CD4-positive, alpha-beta T cell (primary cell): ENCODE results near the gene APLP1. TPM values are rescaled to one million over a fixed set of nuclear protein-coding genes. Genes with fewer than 3 reads are reported as not detected.

Experiments
- ATAC-seq: fragments of 200-7000 bp; cut with Tn5 transposase; one replicate; pipeline ENCODE4 v1.10.0; 2022; ENCODE audit warnings: mild to moderate bottlenecking; ENCODE audit not compliant: poor library complexity
- CTCF ChIA-PET: fragments of 350-600 bp; sonication (Branson Sonifier 250); formaldehyde crosslinking; loops from one replicate; lab custom pipeline; 2021; ENCODE audit warnings: antibody characterized with exemption, inconsistent platforms; lab: Charles Lee
- POLR2A ChIA-PET: fragments of 350-600 bp; sonication (Branson Sonifier 250); formaldehyde crosslinking; loops from one replicate; lab custom pipeline; 2021; ENCODE audit warnings: antibody characterized with exemption, inconsistent platforms; lab: Charles Lee
- DNase-seq, 14 experiments: peaks; one replicate each; pipeline ENCODE4 v3.0.0-alpha.2; 2013 to 2020; ENCODE audit warnings: mixed read lengths in 2 of 14
- H3K27ac ChIP-seq, 2 donors: one replicate each; pipeline versions ENCODE4 v1.5.1 to v1.7.0; 2013; ENCODE audit warnings: low read length in 2 of 2, low read depth in 1 of 2, mild to moderate bottlenecking in 1 of 2
- H3K27me3 ChIP-seq, 2 experiments: 1 replicate in 1 of 2; 2 replicates in 1 of 2; pipeline versions ENCODE4 v1.6.1 to v1.7.0; 2013; ENCODE audit warnings: low read length in 2 of 2, control low read depth in 1 of 2, mild to moderate bottlenecking in 1 of 2, moderate library complexity in 1 of 2; ENCODE audit not compliant: insufficient read depth in 2 of 2, control insufficient read depth in 1 of 2
- H3K36me3 ChIP-seq: one replicate; pipeline ENCODE4 v1.6.1; 2013; ENCODE audit warnings: low read length, control low read depth; ENCODE audit not compliant: insufficient read depth
- H3K4me1 ChIP-seq: one replicate; pipeline ENCODE4 v1.6.1; 2013; ENCODE audit warnings: low read length, control low read depth; ENCODE audit not compliant: insufficient read depth
- H3K4me3 ChIP-seq: one replicate; pipeline ENCODE4 v1.5.1; 2013; ENCODE audit warnings: mild to moderate bottlenecking, low read length, moderate library complexity
- H3K9me3 ChIP-seq, 2 experiments: 1 replicate in 1 of 2; 2 replicates in 1 of 2; pipeline versions ENCODE4 v1.6.1 to v1.7.0; 2013; ENCODE audit warnings: low read length in 2 of 2, mild to moderate bottlenecking in 2 of 2, control low read depth in 1 of 2, moderate library complexity in 1 of 2; ENCODE audit not compliant: control insufficient read depth in 1 of 2, insufficient read depth in 1 of 2
- H3K27ac Mint-ChIP-seq: one replicate; pipeline ENCODE4 v1.8.0; 2020; ENCODE audit warnings: mixed read lengths
- H3K27me3 Mint-ChIP-seq: one replicate; pipeline ENCODE4 v1.8.0; 2021; ENCODE audit warnings: mixed read lengths
- H3K36me3 Mint-ChIP-seq: one replicate; pipeline ENCODE4 v1.8.0; 2021; ENCODE audit warnings: low read depth, mixed read lengths
- H3K4me1 Mint-ChIP-seq: one replicate; pipeline ENCODE4 v1.8.0; 2021; ENCODE audit warnings: low read depth, mixed read lengths
- H3K4me3 Mint-ChIP-seq: one replicate; pipeline ENCODE4 v1.8.0; 2020; ENCODE audit warnings: mild to moderate bottlenecking, mixed read lengths
- H3K9me3 Mint-ChIP-seq: one replicate; pipeline ENCODE4 v1.8.0; 2020; ENCODE audit warnings: mixed read lengths
- intact Hi-C, 2 experiments: fragments of 100-400 bp; cut with DNase I in 1 of 2; cut with micrococcal nuclease in 1 of 2; formaldehyde crosslinking; loops; one replicate each; pipeline versions ENCODE4 v1.15.1 to v1.9.0; 2023 to 2025; cut with DNase I, micrococcal nuclease
- total RNA-seq, 174 experiments: library from RNA in 2 of 174; stranded (reverse) in 2 of 174; gene quantifications; one replicate each; pipeline ENCODE4 v1.2.3 and lab custom pipeline; 2021 to 2026
- TF ChIP-seq, protein P1 (sequence below): fragments of 200-600 bp; IDR thresholded peaks from one replicate; pipeline ENCODE4 v1.8.0; 2022; ENCODE audit warnings: antibody characterized with exemption, mild to moderate bottlenecking

APLP1 gene
- total RNA-seq, 2 experiments from 2014 or later = not detected

- H3K4me1 ChIP-seq = peaks cover 21% of the 10 kb centered on the region
- TF ChIP-seq, protein P1, sequence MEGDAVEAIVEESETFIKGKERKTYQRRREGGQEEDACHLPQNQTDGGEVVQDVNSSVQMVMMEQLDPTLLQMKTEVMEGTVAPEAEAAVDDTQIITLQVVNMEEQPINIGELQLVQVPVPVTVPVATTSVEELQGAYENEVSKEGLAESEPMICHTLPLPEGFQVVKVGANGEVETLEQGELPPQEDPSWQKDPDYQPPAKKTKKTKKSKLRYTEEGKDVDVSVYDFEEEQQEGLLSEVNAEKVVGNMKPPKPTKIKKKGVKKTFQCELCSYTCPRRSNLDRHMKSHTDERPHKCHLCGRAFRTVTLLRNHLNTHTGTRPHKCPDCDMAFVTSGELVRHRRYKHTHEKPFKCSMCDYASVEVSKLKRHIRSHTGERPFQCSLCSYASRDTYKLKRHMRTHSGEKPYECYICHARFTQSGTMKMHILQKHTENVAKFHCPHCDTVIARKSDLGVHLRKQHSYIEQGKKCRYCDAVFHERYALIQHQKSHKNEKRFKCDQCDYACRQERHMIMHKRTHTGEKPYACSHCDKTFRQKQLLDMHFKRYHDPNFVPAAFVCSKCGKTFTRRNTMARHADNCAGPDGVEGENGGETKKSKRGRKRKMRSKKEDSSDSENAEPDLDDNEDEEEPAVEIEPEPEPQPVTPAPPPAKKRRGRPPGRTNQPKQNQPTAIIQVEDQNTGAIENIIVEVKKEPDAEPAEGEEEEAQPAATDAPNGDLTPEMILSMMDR = no peak
- H3K27ac ChIP-seq = no peak overlapping the region
- Mint-ChIP-seq H3K27me3 (peaks cover 78% of the 10 kb centered on the region), H3K4me3 (no peak overlapping the region), H3K27ac (no peak overlapping the region), H3K4me1 (peaks cover 5% of the 10 kb centered on the region), H3K9me3 (no peaks in the 10 kb centered on the region), H3K36me3 (no peaks in the 10 kb centered on the region)
- H3K36me3 ChIP-seq = no peaks in the 10 kb centered on the region
- H3K9me3 ChIP-seq = peaks cover 0 to 32% of the 10 kb centered on the region in 2 experiments
- POLR2A ChIA-PET = no interaction called here
- peaks cover 42 to 54% of the 10 kb centered on the region in 2 experiments for H3K27me3 ChIP-seq
- intact Hi-C loops = no loop called here
- no peak for DNase-seq
- CTCF ChIA-PET = no interaction called here
- ATAC-seq = no peak
- H3K4me3 ChIP-seq = no peak overlapping the region
Measured at GRCh38 chr19:35860818-35861639, 7.3 kb upstream of the APLP1 start.

DNA sequence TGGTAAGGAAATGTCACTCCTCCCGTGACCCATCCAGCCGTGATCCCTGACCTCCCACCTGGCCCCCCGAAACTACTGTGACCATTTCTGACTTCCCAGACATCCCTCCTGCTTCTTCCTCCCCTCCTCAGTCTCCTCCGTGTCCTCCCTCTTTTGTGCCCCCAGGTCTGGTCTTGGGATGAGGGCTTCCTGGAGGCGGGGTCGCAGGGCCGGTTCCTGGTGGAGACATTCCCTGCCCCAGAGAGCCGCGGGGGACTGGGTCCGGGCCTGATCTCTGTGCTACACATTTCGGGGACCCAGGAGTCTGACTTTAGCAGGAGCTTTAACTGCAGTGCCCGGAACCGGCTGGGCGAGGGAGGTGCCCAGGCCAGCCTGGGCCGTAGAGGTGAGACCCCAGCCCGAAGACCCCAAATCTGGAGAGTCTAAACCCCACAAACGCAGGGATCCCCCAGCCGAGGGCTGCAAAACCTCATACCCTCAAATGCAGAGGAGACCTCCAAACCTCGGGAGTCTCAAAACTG is 6.7 kb upstream of the APLP1 start:
- Histone ChIP-seq H3K4me3 (no peak overlapping the region), H3K9me3 (peaks cover 0 to 26% of the 10 kb centered on the region in 2 experiments), H3K27ac (no peak overlapping the region), H3K36me3 (no peaks in the 10 kb centered on the region), H3K4me1 (peaks cover 15% of the 10 kb centered on the region), H3K27me3 (peaks cover 36 to 48% of the 10 kb centered on the region in 2 experiments)
- ATAC-seq = no peak
- no peak overlapping the region for H3K27ac Mint-ChIP-seq
- no peaks in the 10 kb centered on the region for H3K36me3 Mint-ChIP-seq
- no peak overlapping the region for H3K4me3 Mint-ChIP-seq
- H3K27me3 Mint-ChIP-seq = peaks cover 83% of the 10 kb centered on the region
- POLR2A ChIA-PET = no interaction called here
- CTCF ChIA-PET = no interaction called here
- intact Hi-C loops = no loop called here
- DNase-seq = no peak
- TF ChIP-seq, protein P1 = no peak
- H3K9me3 Mint-ChIP-seq = no peaks in the 10 kb centered on the region
- peaks cover 5% of the 10 kb centered on the region for H3K4me1 Mint-ChIP-seq

DNA sequence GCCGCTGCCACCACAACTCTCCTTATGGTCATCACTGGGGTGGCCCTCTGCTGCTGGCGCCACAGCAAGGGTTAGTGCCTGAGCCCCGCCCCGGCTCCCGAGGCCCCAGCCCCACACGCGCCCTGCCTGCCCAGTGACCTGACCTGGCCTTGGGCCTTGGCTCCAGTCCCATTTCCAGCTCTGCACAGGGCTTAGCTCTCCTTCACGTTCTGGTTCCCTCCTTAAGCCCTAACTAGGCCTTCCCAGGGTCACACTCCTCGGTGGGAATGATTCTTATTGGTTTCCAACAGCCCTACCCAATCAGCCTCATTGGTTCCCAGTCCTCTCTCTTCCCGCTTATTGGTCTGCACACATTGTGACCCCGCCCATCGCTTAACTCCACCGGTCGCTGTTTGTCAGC is 5.8 kb upstream of the APLP1 start:
- H3K27ac Mint-ChIP-seq = no peak overlapping the region
- no peaks in the 10 kb centered on the region for H3K4me1 Mint-ChIP-seq
- no peak overlapping the region for H3K27ac ChIP-seq
- peaks cover 28 to 49% of the 10 kb centered on the region in 2 experiments for H3K27me3 ChIP-seq
- ATAC-seq (no peak), DNase-seq (no peak)
- H3K36me3 ChIP-seq = no peaks in the 10 kb centered on the region
- CTCF ChIA-PET = no interaction called here
- peaks cover 8% of the 10 kb centered on the region for H3K4me1 ChIP-seq
- no peak overlapping the region for H3K4me3 Mint-ChIP-seq
- no peak overlapping the region for H3K4me3 ChIP-seq
- TF ChIP-seq, protein P1 = no peak
- intact Hi-C loops = no loop called here
- peaks cover 0 to 26% of the 10 kb centered on the region in 2 experiments for H3K9me3 ChIP-seq
- POLR2A ChIA-PET = no interaction called here
- no peaks in the 10 kb centered on the region for H3K36me3 Mint-ChIP-seq
- no peaks in the 10 kb centered on the region for H3K9me3 Mint-ChIP-seq
- H3K27me3 Mint-ChIP-seq = peaks cover 79% of the 10 kb centered on the region
